ENCODE measurements around the gene PITPNM1. TPM values are rescaled to one million over a fixed set of nuclear protein-coding genes. Genes with fewer than 3 reads are reported as not detected.

PITPNM1 gene
- total and polyA plus RNA-seq, 2 of the 13 experiments (the other 11 are each of a cell fraction or from before 2014, with no cell fraction given) = 8.2 to 8.5 TPM

DNA sequence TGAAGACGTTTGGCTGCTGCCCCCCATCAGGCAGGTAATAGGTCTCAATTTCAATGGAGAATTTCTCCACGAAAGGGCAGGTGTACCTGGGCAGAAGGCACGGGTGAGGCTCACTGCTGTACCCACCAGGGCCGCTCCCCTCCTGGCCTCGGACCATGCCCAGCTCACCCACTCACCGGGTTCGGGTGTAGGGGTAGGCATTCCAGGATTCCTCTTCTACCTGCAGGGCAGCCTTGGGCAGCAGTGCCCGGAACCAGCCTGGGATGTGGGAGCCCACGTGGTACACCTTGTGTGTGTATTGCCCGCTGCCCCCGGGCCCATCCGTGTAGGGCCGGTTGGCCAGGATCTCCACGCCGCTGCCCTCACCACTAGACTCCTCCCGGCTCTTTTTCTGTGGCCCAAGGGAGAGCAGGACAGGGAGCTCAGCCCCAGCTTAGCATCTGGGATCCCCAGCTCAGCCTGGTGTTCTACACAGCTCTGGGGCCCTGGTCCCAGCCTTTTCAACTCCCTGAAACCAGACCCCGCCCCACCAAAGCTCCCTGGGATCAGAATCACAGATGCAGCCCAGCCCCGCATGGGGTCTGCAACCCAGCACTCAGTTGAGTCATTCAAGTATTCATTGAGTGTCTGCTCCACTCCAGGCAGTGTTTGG lies 2.7 kb downstream of the PITPNM1 start:
- 97% methylated on average over 7 of the region's 18 CpGs for WGBS (ENCODE audit: low lambda C conversion rate)
- no peaks in the 10 kb centered on the region for H3K27me3 ChIP-seq (ENCODE audit: control insufficient read depth in 1 of 2, insufficient read depth in 2 of 2, low read length in 2 of 2)
- H3K9ac ChIP-seq (ENCODE audit: insufficient read depth, low read depth, low read length) = no peak overlapping the region
- no peaks in the 10 kb centered on the region; a peak in 1 of 5 replicates for H3K36me3 ChIP-seq (replicated peaks in 1 of 2; ENCODE audit: control insufficient read depth in 1 of 2, insufficient read depth in 2 of 2, low read length in 2 of 2)
- CTCF ChIA-PET (ENCODE audit: low intra/inter-chr PET ratio, low total read pairs) = no interaction called here
- peaks cover 6% of the 10 kb centered on the region for H3K79me2 ChIP-seq (ENCODE audit: insufficient read depth, low read length)
- H3K4me1 ChIP-seq (ENCODE audit: insufficient read depth, low read length) = peaks cover 28% of the 10 kb centered on the region
- in situ Hi-C loops (cut with HindIII; ENCODE audit: extremely low pct_ligation_motif_present, low pct_unique_long_range_greater_than_20kb) (no loop called here), intact Hi-C loops (cut with micrococcal nuclease; ENCODE audit: unreplicated experiment) (no loop called here)
- no peak for ATAC-seq
- H4K20me1 ChIP-seq (ENCODE audit: insufficient read depth, low read length) = no peaks in the 10 kb centered on the region
- BruUV-seq (replicated peaks) = no TSS peak
- H3K4me2 ChIP-seq (ENCODE audit: low read depth, low read length) = no peak overlapping the region
- DNase-seq (ENCODE audit: low spot score) = no peak
- H3K4me3 ChIP-seq (replicated peaks in 1 of 3; ENCODE audit: insufficient read depth in 1 of 3, low read depth in 2 of 3, low read length in 3 of 3) = no peak overlapping the region
- H3K27ac ChIP-seq (ENCODE audit: extremely low read length, insufficient read depth, low read length) = no peak overlapping the region
- FAIRE-seq = no peak
- no peak overlapping the region for H2AFZ ChIP-seq (ENCODE audit: low read length)
- H3K9me3 ChIP-seq (ENCODE audit: low read length) = no peaks in the 10 kb centered on the region
- POLR2A ChIA-PET = no interaction called here
- no peak for TF ChIP-seq CREBL2 (CRISPR knock-in tag; IDR thresholded peaks at IDR 0.05; ENCODE audit: borderline replicate concordance)
- no peak for TF ChIP-seq ZNF615 (CRISPR knock-in tag; IDR thresholded peaks at IDR 0.05; ENCODE audit: borderline replicate concordance)
- no peak for TF ChIP-seq TFDP1 (CRISPR knock-in tag; IDR thresholded peaks at IDR 0.05; ENCODE audit: borderline replicate concordance)
- no peak for TF ChIP-seq ZFP62 (CRISPR knock-in tag; IDR thresholded peaks at IDR 0.05)
- no peak for TF ChIP-seq FOXK1 (CRISPR knock-in tag; IDR thresholded peaks at IDR 0.05; ENCODE audit: borderline replicate concordance, low read depth)
- TF ChIP-seq SOX5 (CRISPR knock-in tag; IDR thresholded peaks at IDR 0.05; ENCODE audit: borderline replicate concordance) = no peak
- TF ChIP-seq PAWR (CRISPR knock-in tag; IDR thresholded peaks at IDR 0.05; ENCODE audit: borderline replicate concordance) = no peak
- no peak for TF ChIP-seq FOXJ3 (CRISPR knock-in tag; IDR thresholded peaks at IDR 0.05; ENCODE audit: borderline replicate concordance)
- no peak for TF ChIP-seq SAFB2 (CRISPR knock-in tag; IDR thresholded peaks at IDR 0.05; ENCODE audit: borderline replicate concordance, low read depth)
- TF ChIP-seq ZNF644 (CRISPR knock-in tag; IDR thresholded peaks at IDR 0.05; ENCODE audit: low read depth) = no peak
- no peak for TF ChIP-seq ZNF557 (CRISPR knock-in tag; IDR thresholded peaks at IDR 0.05)
- TF ChIP-seq, protein P1, sequence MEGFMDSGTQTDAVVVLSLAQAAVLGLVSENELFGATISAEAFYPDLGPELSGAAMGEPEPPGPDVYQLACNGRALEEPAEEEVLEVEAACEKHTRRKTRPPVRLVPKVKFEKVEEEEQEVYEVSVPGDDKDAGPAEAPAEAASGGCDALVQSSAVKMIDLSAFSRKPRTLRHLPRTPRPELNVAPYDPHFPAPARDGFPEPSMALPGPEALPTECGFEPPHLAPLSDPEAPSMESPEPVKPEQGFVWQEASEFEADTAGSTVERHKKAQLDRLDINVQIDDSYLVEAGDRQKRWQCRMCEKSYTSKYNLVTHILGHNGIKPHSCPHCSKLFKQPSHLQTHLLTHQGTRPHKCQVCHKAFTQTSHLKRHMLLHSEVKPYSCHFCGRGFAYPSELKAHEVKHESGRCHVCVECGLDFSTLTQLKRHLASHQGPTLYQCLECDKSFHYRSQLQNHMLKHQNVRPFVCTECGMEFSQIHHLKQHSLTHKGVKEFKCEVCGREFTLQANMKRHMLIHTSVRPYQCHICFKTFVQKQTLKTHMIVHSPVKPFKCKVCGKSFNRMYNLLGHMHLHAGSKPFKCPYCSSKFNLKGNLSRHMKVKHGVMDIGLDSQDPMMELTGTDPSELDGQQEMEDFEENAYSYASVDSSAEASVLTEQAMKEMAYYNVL (CRISPR knock-in tag; IDR thresholded peaks at IDR 0.05; ENCODE audit: borderline replicate concordance) = no peak
- TF ChIP-seq HMGXB3 (CRISPR knock-in tag; IDR thresholded peaks at IDR 0.05; ENCODE audit: borderline replicate concordance) = no peak
- no peak for TF ChIP-seq ZNF205 (CRISPR knock-in tag; IDR thresholded peaks at IDR 0.05)
- TF ChIP-seq HOXD1 (CRISPR knock-in tag; IDR thresholded peaks at IDR 0.05) = no peak
- TF ChIP-seq RFX1 (IDR thresholded peaks at IDR 0.05) = no peak

All from HepG2 (cell line).